ENCODE measurements around the gene GLI1. TPM values are rescaled to one million over a fixed set of nuclear protein-coding genes. Genes with fewer than 3 reads are reported as not detected.
A peak's percentile ranks its signal among the peaks of the same experiment; 100 is the strongest.

Gene GLI1
- total and polyA plus RNA-seq, 2 of the 13 experiments (the other 11 are each of a cell fraction or from before 2014, with no cell fraction given): 0.09 to 0.20 TPM

DNA sequence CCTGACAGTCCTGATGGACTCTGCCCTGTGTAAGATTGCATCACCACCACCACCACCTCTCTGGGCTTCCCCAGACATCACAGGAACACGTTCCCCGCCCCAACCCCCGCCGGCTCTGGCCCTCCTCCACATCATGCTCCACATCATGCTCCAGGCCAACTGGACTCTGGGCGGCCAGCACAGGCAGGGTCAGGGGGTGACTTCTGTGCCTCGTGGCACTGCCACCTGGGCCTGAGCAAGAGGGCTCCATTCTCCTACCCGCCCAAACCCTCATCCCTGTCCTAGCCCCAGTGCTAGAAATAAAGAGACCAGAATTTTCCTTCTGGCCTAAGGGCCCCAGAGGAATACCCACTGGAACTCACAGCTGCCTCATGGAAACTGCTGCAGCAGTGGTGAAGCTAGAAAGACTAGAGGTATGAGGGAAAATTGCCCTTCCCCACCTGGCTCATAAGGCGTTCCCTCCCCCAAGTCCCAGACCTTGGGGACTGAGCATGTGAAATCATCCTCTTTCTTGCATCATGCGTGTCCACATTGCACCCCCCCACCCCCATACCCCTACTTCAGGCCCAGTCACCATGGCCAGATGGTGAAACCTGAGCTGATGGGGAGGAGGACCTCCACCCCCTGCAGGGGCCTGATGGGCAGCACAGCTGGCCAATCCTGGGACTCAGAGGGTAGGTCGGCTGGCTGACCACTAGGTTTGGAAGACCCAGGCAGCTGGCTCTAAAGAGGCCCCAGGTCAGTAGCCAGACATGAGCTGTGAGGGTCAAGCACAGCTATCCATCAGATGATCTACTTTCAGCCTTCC is 4.8 kb upstream of the GLI1 start, which contains the start of gene INHBE (continued):
- no peak for TF ChIP-seq CEBPZ (IDR thresholded peaks at IDR 0.05; ENCODE audit: low read length)
- TF ChIP-seq ZNF138 (CRISPR knock-in tag; IDR thresholded peaks at IDR 0.05; ENCODE audit: low read depth): no peak
- TF ChIP-seq, protein P1, sequence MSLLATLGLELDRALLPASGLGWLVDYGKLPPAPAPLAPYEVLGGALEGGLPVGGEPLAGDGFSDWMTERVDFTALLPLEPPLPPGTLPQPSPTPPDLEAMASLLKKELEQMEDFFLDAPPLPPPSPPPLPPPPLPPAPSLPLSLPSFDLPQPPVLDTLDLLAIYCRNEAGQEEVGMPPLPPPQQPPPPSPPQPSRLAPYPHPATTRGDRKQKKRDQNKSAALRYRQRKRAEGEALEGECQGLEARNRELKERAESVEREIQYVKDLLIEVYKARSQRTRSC (CRISPR knock-in tag; IDR thresholded peaks at IDR 0.05; ENCODE audit: low read depth): peak; percentile 34; the same call in 1 of the 2 replicates
- TF ChIP-seq, protein P2, sequence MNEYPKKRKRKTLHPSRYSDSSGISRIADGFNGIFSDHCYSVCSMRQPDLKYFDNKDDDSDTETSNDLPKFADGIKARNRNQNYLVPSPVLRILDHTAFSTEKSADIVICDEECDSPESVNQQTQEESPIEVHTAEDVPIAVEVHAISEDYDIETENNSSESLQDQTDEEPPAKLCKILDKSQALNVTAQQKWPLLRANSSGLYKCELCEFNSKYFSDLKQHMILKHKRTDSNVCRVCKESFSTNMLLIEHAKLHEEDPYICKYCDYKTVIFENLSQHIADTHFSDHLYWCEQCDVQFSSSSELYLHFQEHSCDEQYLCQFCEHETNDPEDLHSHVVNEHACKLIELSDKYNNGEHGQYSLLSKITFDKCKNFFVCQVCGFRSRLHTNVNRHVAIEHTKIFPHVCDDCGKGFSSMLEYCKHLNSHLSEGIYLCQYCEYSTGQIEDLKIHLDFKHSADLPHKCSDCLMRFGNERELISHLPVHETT (CRISPR knock-in tag; conservative IDR thresholded peaks at IDR 0.05): 0 out of 2 replicates have a peak, but pooled peaks have one; percentile 59
- TF ChIP-seq ATRX (CRISPR knock-in tag; IDR thresholded peaks at IDR 0.05; ENCODE audit: borderline replicate concordance): no peak
- TF ChIP-seq GTF3A (CRISPR knock-in tag; conservative IDR thresholded peaks at IDR 0.05): no peak
- TF ChIP-seq, protein P3, sequence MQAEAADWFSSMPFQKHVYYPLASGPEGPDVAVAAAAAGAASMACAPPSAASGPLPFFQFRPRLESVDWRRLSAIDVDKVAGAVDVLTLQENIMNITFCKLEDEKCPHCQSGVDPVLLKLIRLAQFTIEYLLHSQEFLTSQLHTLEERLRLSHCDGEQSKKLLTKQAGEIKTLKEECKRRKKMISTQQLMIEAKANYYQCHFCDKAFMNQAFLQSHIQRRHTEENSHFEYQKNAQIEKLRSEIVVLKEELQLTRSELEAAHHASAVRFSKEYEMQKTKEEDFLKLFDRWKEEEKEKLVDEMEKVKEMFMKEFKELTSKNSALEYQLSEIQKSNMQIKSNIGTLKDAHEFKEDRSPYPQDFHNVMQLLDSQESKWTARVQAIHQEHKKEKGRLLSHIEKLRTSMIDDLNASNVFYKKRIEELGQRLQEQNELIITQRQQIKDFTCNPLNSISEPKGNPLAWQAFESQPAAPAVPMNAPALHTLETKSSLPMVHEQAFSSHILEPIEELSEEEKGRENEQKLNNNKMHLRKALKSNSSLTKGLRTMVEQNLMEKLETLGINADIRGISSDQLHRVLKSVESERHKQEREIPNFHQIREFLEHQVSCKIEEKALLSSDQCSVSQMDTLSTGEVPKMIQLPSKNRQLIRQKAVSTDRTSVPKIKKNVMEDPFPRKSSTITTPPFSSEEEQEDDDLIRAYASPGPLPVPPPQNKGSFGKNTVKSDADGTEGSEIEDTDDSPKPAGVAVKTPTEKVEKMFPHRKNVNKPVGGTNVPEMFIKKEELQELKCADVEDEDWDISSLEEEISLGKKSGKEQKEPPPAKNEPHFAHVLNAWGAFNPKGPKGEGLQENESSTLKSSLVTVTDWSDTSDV (CRISPR knock-in tag; IDR thresholded peaks at IDR 0.05): no peak
- TF ChIP-seq, protein P4, sequence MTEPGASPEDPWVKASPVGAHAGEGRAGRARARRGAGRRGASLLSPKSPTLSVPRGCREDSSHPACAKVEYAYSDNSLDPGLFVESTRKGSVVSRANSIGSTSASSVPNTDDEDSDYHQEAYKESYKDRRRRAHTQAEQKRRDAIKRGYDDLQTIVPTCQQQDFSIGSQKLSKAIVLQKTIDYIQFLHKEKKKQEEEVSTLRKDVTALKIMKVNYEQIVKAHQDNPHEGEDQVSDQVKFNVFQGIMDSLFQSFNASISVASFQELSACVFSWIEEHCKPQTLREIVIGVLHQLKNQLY (CRISPR knock-in tag; IDR thresholded peaks at IDR 0.05): peak; percentile 96
- TF ChIP-seq GPN1 (CRISPR knock-in tag; IDR thresholded peaks at IDR 0.05; ENCODE audit: borderline replicate concordance): no peak
- TF ChIP-seq TARDBP (CRISPR knock-in tag; IDR thresholded peaks at IDR 0.05): peak; percentile 96
- peak; percentile 97 for TF ChIP-seq SAP130 (CRISPR knock-in tag; IDR thresholded peaks at IDR 0.05; ENCODE audit: low read depth)
- 0 out of 2 replicates have a peak, but pooled peaks have one; percentile 45 for TF ChIP-seq ZNF235 (CRISPR knock-in tag; IDR thresholded peaks at IDR 0.05; ENCODE audit: borderline replicate concordance)
- no peak for TF ChIP-seq ZNF431 (CRISPR knock-in tag; IDR thresholded peaks at IDR 0.05; ENCODE audit: borderline replicate concordance, low read depth)
- TF ChIP-seq ISL2 (CRISPR knock-in tag; IDR thresholded peaks at IDR 0.05): peak; percentile 65
- peak; percentile 88 for TF ChIP-seq ZBTB7B (CRISPR knock-in tag; IDR thresholded peaks at IDR 0.05)
- no peak for TF ChIP-seq HINFP (CRISPR knock-in tag; IDR thresholded peaks at IDR 0.05; ENCODE audit: low read depth)
- TF ChIP-seq FLYWCH1 (CRISPR knock-in tag; IDR thresholded peaks at IDR 0.05): no peak
- peak; percentile 98 for TF ChIP-seq YEATS4 (CRISPR knock-in tag; IDR thresholded peaks at IDR 0.05; ENCODE audit: borderline replicate concordance)
- no peak for TF ChIP-seq ZNF33B (CRISPR knock-in tag; IDR thresholded peaks at IDR 0.05)

Data from HepG2 (cell line).